Fibroblast of skin of abdomen (primary cell): Measurements from ENCODE around the gene PCBP2.

ENCODE experiments used
- DNase-seq: peaks from one replicate; pipeline ENCODE4 v3.0.0-alpha.2; 2013

PCBP2 gene

GRCh38 chr12:53510181-53510812 lies 58.4 kb downstream of the PCBP2 start:
- DNase-seq, result no peak

- DNase-seq, result no peak
These were observed 62.0 kb downstream of the PCBP2 start for GRCh38 chr12:53513712-53514410.

GRCh38 chr12:53514628-53515290 lies 62.9 kb downstream of the PCBP2 start:
- no peak for DNase-seq

- no peak for DNase-seq
These were observed 63.4 kb downstream of the PCBP2 start for GRCh38 chr12:53515291-53515680.

GRCh38 chr12:53516758-53517455 lies 65.0 kb downstream of the PCBP2 start:
- DNase-seq, result no peak

- DNase-seq, result peak; percentile 15
These were observed 66.5 kb downstream of the PCBP2 start for GRCh38 chr12:53518381-53518780.

- no peak for DNase-seq
These were observed 71.2 kb downstream of the PCBP2 start for GRCh38 chr12:53523131-53523530.

GRCh38 chr12:53524476-53524875 lies 72.6 kb downstream of the PCBP2 start:
- no peak for DNase-seq

- DNase-seq, result no peak
These were observed 78.2 kb downstream of the PCBP2 start for GRCh38 chr12:53530061-53530460.
